HL-60 (cell line): ENCODE data around the gene DNAJC10.

Experiments
- DNase-seq, 2 experiments: peaks; one replicate each; pipeline ENCODE4 v3.0.0-alpha.2; 2010 to 2020; ENCODE audit warnings: low read depth in 1 of 2, low spot score in 1 of 2
- H3K27ac ChIP-seq: fragments of 250-450 bp; sonication (Bioruptor Pico); replicated peaks from 2 replicates; pipeline ENCODE4 v1.5.1; 2020; ENCODE audit warnings: mild to moderate bottlenecking, moderate library complexity
- H3K27me3 ChIP-seq: fragments of 250-450 bp; sonication (Bioruptor Pico); 2 replicates; pipeline ENCODE4 v1.5.1; 2021; ENCODE audit warnings: mild to moderate bottlenecking, moderate library complexity; ENCODE audit not compliant: insufficient read depth, poor library complexity, severe bottlenecking
- H3K4me3 ChIP-seq: replicated peaks from 2 replicates; pipeline ENCODE4 v1.5.1; 2011; ENCODE audit warnings: mild to moderate bottlenecking, control low read depth, low read length; ENCODE audit not compliant: insufficient read depth
- CTCF ChIP-seq: IDR thresholded peaks from one replicate; pipeline ENCODE4 v1.5.1; 2011; ENCODE audit warnings: low read length, control low read depth, inconsistent platforms; ENCODE audit not compliant: insufficient read depth
- GABPA ChIP-seq: IDR thresholded peaks from 2 replicates; pipeline ENCODE4 v1.6.1; 2012; ENCODE audit warnings: low read depth
- POLR2AphosphoS5 ChIP-seq: IDR thresholded peaks from 2 replicates; pipeline ENCODE4 v1.6.1; 2012; ENCODE audit warnings: low read depth
- REST ChIP-seq: IDR thresholded peaks from 2 replicates; pipeline ENCODE4 v1.6.1; 2012; ENCODE audit warnings: low read depth; ENCODE audit not compliant: insufficient replicate concordance
- SPI1 ChIP-seq: IDR thresholded peaks from 2 replicates; pipeline ENCODE4 v1.6.1; 2012; ENCODE audit warnings: low read depth, mild to moderate bottlenecking, borderline replicate concordance

The DNAJC10 gene

GRCh38 chr2:182706751-182707150, 9.3 kb upstream of the DNAJC10 start:
- no peak overlapping the region for H3K4me3 ChIP-seq
- DNase-seq: no peak
- no peak overlapping the region for H3K27ac ChIP-seq
- TF ChIP-seq SPI1: no peak
- no peak for TF ChIP-seq REST
- TF ChIP-seq GABPA: no peak
- no peak for TF ChIP-seq CTCF
- TF ChIP-seq POLR2AphosphoS5: no peak
- no peaks in the 10 kb centered on the region for H3K27me3 ChIP-seq

- no peaks in the 10 kb centered on the region for H3K27me3 ChIP-seq
- H3K4me3 ChIP-seq: no peak overlapping the region
- no peak overlapping the region for H3K27ac ChIP-seq
- DNase-seq: peak; percentile 14 to 54
- TF ChIP-seq GABPA (no peak), SPI1 (peak; percentile 97)
Observed at GRCh38 chr2:182713601-182714000, 2.5 kb upstream of the DNAJC10 start.

- Histone ChIP-seq H3K27me3 (no peaks in the 10 kb centered on the region), H3K4me3 (peak overlapping the region; percentile 93), H3K27ac (peak overlapping the region; percentile 78)
- no peak for TF ChIP-seq REST
- no peak for TF ChIP-seq SPI1
- TF ChIP-seq GABPA: no peak
- no peak for TF ChIP-seq CTCF
- no peak for TF ChIP-seq POLR2AphosphoS5
- DNase-seq: peak; percentile 6 to 40
Observed at GRCh38 chr2:182715121-182715891, 751 bp upstream of the DNAJC10 start.

- H3K4me3 ChIP-seq: peak overlapping the region; percentile 93
- DNase-seq: peak in 1 of 2 experiments; percentile 15
- TF ChIP-seq SPI1: no peak
- TF ChIP-seq CTCF: no peak
- no peak for TF ChIP-seq POLR2AphosphoS5
- TF ChIP-seq REST: no peak
- TF ChIP-seq GABPA: no peak
Observed at GRCh38 chr2:182716650-182716979, 558 bp downstream of the DNAJC10 start.

More at GRCh38 chr2:182716650-182716979, 558 bp downstream of the DNAJC10 start:
- no peaks in the 10 kb centered on the region for H3K27me3 ChIP-seq
- peak overlapping the region; percentile 78 for H3K27ac ChIP-seq
